GM19238 (cell line): Measurements from ENCODE around the gene PDE4D.
"Not testable (repeated sequence)": the region's sequence is repeated elsewhere in the genome, so short reads cannot be mapped to it uniquely, and the experiment has no call there.

ENCODE experiments used
- DNase-seq: peaks from one replicate; pipeline ENCODE4 v3.0.0; 2011; ENCODE audit warnings: low spot score; ENCODE audit not compliant: insufficient read length

PDE4D gene

GRCh38 chr5:59332236-59332973, 561.1 kb downstream of the PDE4D start:
- no peak for DNase-seq

- no peak for DNase-seq
These were observed 562.8 kb downstream of the PDE4D start for GRCh38 chr5:59330680-59331079.

DNA sequence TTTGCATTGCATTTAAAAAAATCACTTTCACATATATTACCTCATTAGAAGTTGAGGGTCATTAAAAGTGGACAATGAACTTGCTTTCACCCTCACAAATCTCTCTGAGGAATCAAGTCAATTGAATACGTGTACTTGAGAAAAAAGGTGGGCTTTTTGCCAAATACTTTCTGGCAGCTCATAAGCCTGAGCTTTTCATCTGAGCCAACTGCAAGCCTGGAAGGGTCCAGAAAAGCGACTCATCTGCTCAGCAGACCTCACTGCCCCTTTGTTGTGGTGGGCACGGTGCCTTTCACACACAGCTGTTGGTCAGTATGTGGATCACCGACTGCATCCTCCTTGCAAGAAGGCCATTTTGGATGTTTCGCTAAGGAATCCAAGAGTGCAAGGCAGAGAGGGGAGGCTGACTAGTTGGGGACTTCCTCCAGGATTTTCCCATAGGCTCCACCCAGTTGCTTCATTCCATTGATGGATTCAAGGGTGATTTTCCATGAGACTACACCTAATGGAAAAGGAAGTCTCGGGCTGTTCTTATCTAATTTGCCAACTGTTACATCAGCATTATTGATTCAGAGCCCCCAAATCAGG, 564.7 kb downstream of the PDE4D start:
- DNase-seq: no peak

- no peak for DNase-seq
These were observed 566.1 kb downstream of the PDE4D start for GRCh38 chr5:59327191-59327980.

GRCh38 chr5:59326596-59326995, 566.9 kb downstream of the PDE4D start:
- no peak for DNase-seq

DNA sequence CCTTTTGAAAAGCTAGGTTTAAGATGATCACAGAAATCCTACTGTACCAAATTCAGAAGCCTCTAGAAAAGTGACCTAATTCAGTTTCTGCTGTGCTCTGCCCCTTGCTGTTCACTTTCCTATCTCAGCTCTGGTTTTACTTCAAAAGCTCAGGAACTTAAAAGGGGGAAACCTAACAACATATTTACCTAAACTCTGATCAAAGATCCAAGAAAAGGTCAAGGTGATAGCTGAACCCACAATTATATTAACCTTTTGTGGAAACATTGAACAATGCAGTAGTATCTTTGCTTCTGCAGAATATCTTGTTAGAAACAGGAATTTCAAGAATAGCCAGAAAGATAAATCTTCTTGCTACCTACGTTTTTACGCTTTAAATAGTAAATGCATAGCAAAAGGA, 568.5 kb downstream of the PDE4D start:
- DNase-seq: no peak

- no peak for DNase-seq
These were observed 570.6 kb downstream of the PDE4D start for GRCh38 chr5:59322894-59323293.

DNA sequence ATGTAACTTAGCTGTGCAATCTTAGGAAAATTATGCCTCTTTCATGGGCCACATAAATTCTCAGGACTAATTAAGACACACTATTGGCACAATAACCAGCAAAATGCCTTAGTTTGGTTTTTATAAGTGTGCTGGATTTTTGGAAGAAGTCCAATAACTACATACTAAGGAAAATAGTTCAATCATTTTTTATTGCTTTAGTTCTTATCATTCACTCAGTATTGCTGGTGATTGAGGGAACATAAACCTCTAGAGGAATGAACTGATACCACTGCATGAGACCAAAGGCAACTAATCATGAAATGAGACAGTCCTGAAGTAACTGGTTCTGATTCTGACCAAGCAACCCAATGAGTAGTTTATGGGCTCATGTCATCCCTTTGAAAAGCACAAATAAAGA, 571.5 kb downstream of the PDE4D start:
- DNase-seq: no peak

GRCh38 chr5:59321642-59322041, 571.9 kb downstream of the PDE4D start:
- no peak for DNase-seq

GRCh38 chr5:59320420-59320819, 573.1 kb downstream of the PDE4D start:
- no peak for DNase-seq

- DNase-seq: no peak
These were observed 574.3 kb downstream of the PDE4D start for GRCh38 chr5:59319250-59319649.

GRCh38 chr5:59317774-59318205, 575.7 kb downstream of the PDE4D start:
- no peak for DNase-seq

GRCh38 chr5:59317023-59317773, 576.3 kb downstream of the PDE4D start:
- no peak for DNase-seq

DNA sequence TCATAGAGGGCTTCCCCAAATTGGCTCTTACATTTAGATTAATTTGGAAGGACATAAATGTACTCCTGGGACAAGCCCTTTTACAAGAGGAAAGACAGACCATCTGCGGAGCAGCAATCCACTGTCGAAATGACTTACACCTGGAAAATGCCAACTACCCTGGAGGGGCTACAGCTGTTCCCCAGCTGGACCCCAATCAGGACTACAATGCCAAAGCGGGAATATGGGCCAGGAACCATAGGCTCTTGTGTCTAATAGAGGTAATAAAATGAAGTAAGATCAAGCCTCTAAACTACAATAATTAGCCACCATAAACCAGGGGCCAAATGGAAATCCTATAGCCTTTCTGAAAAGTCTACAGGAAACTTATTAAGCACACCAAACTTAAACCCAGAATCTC, 581.3 kb downstream of the PDE4D start:
- no peak for DNase-seq

- not testable (repeated sequence) for DNase-seq
These were observed 584.8 kb downstream of the PDE4D start for GRCh38 chr5:59308685-59309084.

DNA sequence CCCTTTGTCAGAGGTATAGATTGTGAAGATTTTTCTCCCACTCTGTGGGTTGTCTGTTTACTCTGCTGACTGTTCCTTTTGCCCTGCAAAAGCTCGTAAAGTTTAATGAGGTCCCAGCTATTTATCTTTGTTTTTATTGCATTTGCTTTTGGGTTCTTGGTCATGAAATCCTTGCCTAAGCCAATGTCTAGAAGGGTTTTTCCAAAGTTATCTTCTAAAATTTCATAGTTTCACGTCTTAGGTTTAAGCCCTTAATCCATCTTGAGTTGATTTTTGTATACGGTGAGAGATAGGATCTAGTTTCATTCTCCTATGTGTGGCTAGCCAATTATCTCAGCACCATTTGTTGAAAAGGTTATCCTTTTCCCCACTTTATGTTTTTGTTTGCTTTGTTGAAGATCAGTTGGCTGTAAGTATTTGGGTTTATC, 590.2 kb downstream of the PDE4D start:
- DNase-seq: not testable (repeated sequence)

GRCh38 chr5:59302509-59302908, 591.0 kb downstream of the PDE4D start:
- DNase-seq: not testable (repeated sequence)

GRCh38 chr5:59301727-59302126, 591.8 kb downstream of the PDE4D start:
- DNase-seq: no peak

DNA sequence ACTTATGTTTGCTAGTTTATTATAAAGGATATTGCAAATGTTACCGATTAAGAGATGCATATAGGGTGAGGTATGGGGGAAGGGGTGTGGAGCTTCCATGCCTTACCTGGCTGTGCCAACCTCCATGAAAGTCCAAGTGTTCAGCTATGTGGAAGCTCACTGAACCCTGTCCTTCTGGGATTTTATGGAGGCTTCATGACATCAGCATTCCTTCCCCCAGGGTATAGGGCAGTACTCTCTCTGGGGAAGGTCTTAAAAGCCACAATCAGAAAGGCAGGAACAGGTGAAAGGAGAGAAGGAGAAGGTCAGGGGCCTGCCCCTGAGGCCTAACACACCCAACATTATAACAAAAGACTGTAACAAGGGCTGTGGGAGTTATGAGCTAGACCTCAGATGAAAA, 592.6 kb downstream of the PDE4D start:
- no peak for DNase-seq

GRCh38 chr5:59299006-59299405, 594.5 kb downstream of the PDE4D start:
- no peak for DNase-seq
